Lower leg skin (tissue), 3 donors: ENCODE results near the gene GBP4.

Experiments used
- POLR2A ChIP-seq, 2 donors: fragments of 450-650 bp; IDR thresholded peaks; one replicate each; pipeline ENCODE4 v1.6.1; 2016 to 2017; ENCODE audit warnings: antibody characterized with exemption in 2 of 2, mild to moderate bottlenecking in 1 of 2, moderate library complexity in 1 of 2
- TF ChIP-seq, protein P1 (sequence below), 3 donors: fragments of 450-650 bp; IDR thresholded peaks; one replicate each; pipeline ENCODE4 v1.5.1; 2016; ENCODE audit warnings: antibody characterized with exemption in 3 of 3, mild to moderate bottlenecking in 3 of 3, moderate library complexity in 2 of 3

DNA sequence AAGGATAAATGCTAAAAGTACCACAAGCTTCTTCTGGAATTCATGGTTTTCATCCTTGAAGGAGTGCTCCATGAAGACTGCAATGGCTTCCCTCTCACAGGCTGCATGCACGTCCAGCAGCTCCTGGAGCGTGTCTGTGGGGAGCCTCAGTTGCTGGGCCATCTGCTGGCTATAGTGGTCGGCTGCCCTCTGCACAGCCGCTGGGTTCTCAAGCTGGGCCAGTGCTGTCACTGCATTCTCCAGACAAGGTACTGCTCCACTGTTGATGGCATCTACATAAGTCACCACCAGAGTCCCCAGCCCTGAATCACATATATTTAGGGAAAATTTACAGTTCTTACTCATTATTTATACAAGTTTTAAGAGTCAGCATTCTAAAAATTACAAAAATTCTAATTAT, 8.7 kb downstream of the GBP4 start:
- TF ChIP-seq POLR2A (IDR thresholded peaks at IDR 0.05), result no peak
- TF ChIP-seq, protein P1, sequence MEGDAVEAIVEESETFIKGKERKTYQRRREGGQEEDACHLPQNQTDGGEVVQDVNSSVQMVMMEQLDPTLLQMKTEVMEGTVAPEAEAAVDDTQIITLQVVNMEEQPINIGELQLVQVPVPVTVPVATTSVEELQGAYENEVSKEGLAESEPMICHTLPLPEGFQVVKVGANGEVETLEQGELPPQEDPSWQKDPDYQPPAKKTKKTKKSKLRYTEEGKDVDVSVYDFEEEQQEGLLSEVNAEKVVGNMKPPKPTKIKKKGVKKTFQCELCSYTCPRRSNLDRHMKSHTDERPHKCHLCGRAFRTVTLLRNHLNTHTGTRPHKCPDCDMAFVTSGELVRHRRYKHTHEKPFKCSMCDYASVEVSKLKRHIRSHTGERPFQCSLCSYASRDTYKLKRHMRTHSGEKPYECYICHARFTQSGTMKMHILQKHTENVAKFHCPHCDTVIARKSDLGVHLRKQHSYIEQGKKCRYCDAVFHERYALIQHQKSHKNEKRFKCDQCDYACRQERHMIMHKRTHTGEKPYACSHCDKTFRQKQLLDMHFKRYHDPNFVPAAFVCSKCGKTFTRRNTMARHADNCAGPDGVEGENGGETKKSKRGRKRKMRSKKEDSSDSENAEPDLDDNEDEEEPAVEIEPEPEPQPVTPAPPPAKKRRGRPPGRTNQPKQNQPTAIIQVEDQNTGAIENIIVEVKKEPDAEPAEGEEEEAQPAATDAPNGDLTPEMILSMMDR (IDR thresholded peaks at IDR 0.05), result no peak
